HepG2 (cell line): ENCODE data around the gene ZDHHC7. TPM values are rescaled to one million over a fixed set of nuclear protein-coding genes. Genes with fewer than 3 reads are reported as not detected.

Experiments used
- ARHGAP35 ChIP-seq: sonication (generic); formaldehyde crosslinking; IDR thresholded peaks from 2 replicates; pipeline ENCODE4 v1.9.0; 2022; ENCODE audit warnings: mild to moderate bottlenecking, inconsistent platforms, moderate library complexity, missing genetic modification reagents, borderline replicate concordance
- CENPX ChIP-seq: sonication (generic); formaldehyde crosslinking; IDR thresholded peaks from 2 replicates; pipeline ENCODE4 v1.9.0; 2021; ENCODE audit warnings: mild to moderate bottlenecking, missing genetic modification reagents, moderate library complexity
- EP300 ChIP-seq, 3 experiments: sonication (generic) in 1 of 3; formaldehyde crosslinking in 1 of 3; IDR thresholded peaks; 2 replicates each; pipeline versions ENCODE4 v1.5.1 to v1.6.1; 2011 to 2020; ENCODE audit warnings: low read depth in 2 of 3, low read length in 2 of 3, borderline replicate concordance in 1 of 3, improper control_type of control experiment in 1 of 3, mild to moderate bottlenecking in 1 of 3, missing genetic modification reagents in 1 of 3, moderate library complexity in 1 of 3
- HNF1A ChIP-seq, 2 experiments: sonication (generic) in 1 of 2; formaldehyde crosslinking in 1 of 2; IDR thresholded peaks; 2 replicates each; pipeline versions ENCODE4 v1.4.0 to v1.6.1; 2016 to 2020; ENCODE audit warnings: borderline replicate concordance in 1 of 2, low read depth in 1 of 2, mild to moderate bottlenecking in 1 of 2, missing genetic modification reagents in 1 of 2
- HNRNPL ChIP-seq: fragments of 200-400 bp; formaldehyde crosslinking; IDR thresholded peaks from 2 replicates; pipeline ENCODE4 v1.6.1; 2017; ENCODE audit warnings: mild to moderate bottlenecking, low read depth, low read length
- NAIF1 ChIP-seq: sonication (generic); formaldehyde crosslinking; IDR thresholded peaks from 2 replicates; pipeline ENCODE4 v1.5.0; 2020; ENCODE audit warnings: mild to moderate bottlenecking, missing genetic modification reagents, borderline replicate concordance
- NBN ChIP-seq: fragments of 450-650 bp; conservative IDR thresholded peaks from 2 replicates; pipeline ENCODE4 v1.6.1; 2017
- PRMT3 ChIP-seq: sonication (generic); formaldehyde crosslinking; IDR thresholded peaks from 2 replicates; pipeline ENCODE4 v1.8.1; 2022; ENCODE audit warnings: low read depth, mild to moderate bottlenecking, moderate library complexity, missing genetic modification reagents, borderline replicate concordance
- SIX4 ChIP-seq: sonication (generic); formaldehyde crosslinking; IDR thresholded peaks from 2 replicates; pipeline ENCODE4 v1.4.0; 2020; ENCODE audit warnings: missing genetic modification reagents
- XRCC5 ChIP-seq: fragments of 200-400 bp; formaldehyde crosslinking; optimal IDR thresholded peaks from 2 replicates; pipeline ENCODE3; 2017; ENCODE audit warnings: mild to moderate bottlenecking, low read length
- ZFP36L1 ChIP-seq: sonication (generic); formaldehyde crosslinking; IDR thresholded peaks from 2 replicates; pipeline ENCODE4 v1.8.0; 2022; ENCODE audit warnings: mild to moderate bottlenecking, missing genetic modification reagents, moderate library complexity
- ZMYM3 ChIP-seq: sonication (generic); formaldehyde crosslinking; IDR thresholded peaks from 2 replicates; pipeline ENCODE4 v1.5.1; 2020; ENCODE audit warnings: mild to moderate bottlenecking, missing genetic modification reagents
- ZNF124 ChIP-seq: sonication (generic); formaldehyde crosslinking; IDR thresholded peaks from 2 replicates; pipeline ENCODE4 v1.4.0; 2020; ENCODE audit warnings: missing genetic modification reagents
- ZNF318 ChIP-seq: sonication (generic); formaldehyde crosslinking; IDR thresholded peaks from 2 replicates; pipeline ENCODE4 v1.4.0; 2020; ENCODE audit warnings: mild to moderate bottlenecking, missing genetic modification reagents
- ZNF446 ChIP-seq: sonication (generic); formaldehyde crosslinking; IDR thresholded peaks from 2 replicates; pipeline ENCODE4 v1.5.0; 2020; ENCODE audit warnings: mild to moderate bottlenecking, missing genetic modification reagents
- ZNF496 ChIP-seq: sonication (generic); formaldehyde crosslinking; IDR thresholded peaks from 2 replicates; pipeline ENCODE4 v1.8.1; 2023; ENCODE audit warnings: mild to moderate bottlenecking, moderate library complexity, missing genetic modification reagents; ENCODE audit not compliant: insufficient replicate concordance
- ZNF605 ChIP-seq: sonication (generic); formaldehyde crosslinking; IDR thresholded peaks from 2 replicates; pipeline ENCODE4 v1.8.0; 2022; ENCODE audit warnings: mild to moderate bottlenecking, missing genetic modification reagents
- polyA plus RNA-seq, 8 experiments: library from polyadenylated mRNA; depleted of rRNA in 3 of 8; stranded (reverse) in 7 of 8; unstranded in 1 of 8; fragments of >200 nt; fragmentation: Illumina TruSeq in 4 of 8; extraction: Trizol in 4 of 8; gene quantifications; 2 replicates each; pipeline versions ENCODE4 v1.2.1 to v1.2.3, GENCODE V29; 2011 to 2016; ENCODE audit warnings: low read depth in 4 of 8, missing spikeins in 1 of 8, mixed read lengths in 1 of 8; ENCODE audit not compliant: insufficient read depth in 1 of 8
- total RNA-seq, 5 experiments: library from RNA; depleted of rRNA; stranded (reverse); fragments of >200 nt; fragmentation: Illumina TruSeq; extraction: Trizol; gene quantifications; 2 replicates each; pipeline ENCODE4 v1.2.3, GENCODE V29; 2016; ENCODE audit warnings: low read depth in 1 of 5

The ZDHHC7 gene
- total and polyA plus RNA-seq, 2 of the 13 experiments (the other 11 are each of a cell fraction or from before 2014, with no cell fraction given) = 46.8 to 67.6 TPM

DNA sequence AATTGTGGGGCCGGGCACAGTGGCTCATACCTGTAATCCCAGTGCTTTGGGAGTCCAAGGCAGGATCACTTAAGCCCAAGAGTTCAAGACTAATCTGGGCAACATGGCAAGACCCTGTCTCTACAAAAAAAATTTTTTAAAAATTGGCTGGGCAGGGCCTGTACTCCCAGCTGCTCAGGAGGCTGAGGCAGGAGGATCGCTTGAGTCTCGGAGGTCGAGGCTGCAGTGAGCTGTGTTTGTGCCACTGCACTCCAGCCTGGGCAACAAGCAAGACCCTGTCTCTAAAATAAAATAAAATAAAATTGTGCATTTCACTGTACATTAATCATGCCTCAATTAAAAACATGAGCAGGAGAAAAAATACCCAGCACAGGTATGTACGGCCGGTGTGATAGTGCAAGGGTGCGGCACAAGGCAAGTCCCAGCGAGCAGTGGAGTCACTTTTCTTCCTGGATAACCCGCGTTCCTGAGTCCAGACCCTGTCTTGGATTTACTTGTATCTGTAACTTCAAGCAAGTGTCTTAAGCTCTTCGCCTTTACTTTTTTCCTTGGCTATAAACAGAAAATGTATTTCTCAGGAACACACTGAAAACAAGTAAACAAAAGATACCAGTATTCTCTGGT lies 11.4 kb downstream of the ZDHHC7 start (continued):
- TF ChIP-seq ZNF605 (CRISPR knock-in tag) (no peak), ARHGAP35 (no peak), NAIF1 (CRISPR knock-in tag) (0 out of 2 replicates have a peak, but pooled peaks have one; percentile 3), ZNF124 (CRISPR knock-in tag) (no peak), HNRNPL (no peak), HNF1A (IDR thresholded peaks at IDR 0.05; ENCODE audit: low read depth) (no peak), HNF1A (CRISPR knock-in tag; IDR thresholded peaks at IDR 0.05; ENCODE audit: borderline replicate concordance) (no peak), PRMT3 (CRISPR knock-in tag) (no peak), ZMYM3 (CRISPR knock-in tag) (peak; percentile 52), XRCC5 (no peak), SIX4 (CRISPR knock-in tag) (no peak), CENPX (CRISPR knock-in tag) (no peak), ZNF318 (CRISPR knock-in tag) (no peak), ZNF446 (CRISPR knock-in tag) (no peak), EP300 (IDR thresholded peaks at IDR 0.05; ENCODE audit: low read depth in 2 of 2, low read length in 2 of 2) (no peak), EP300 (CRISPR knock-in tag; IDR thresholded peaks at IDR 0.05; ENCODE audit: borderline replicate concordance) (no peak), ZNF496 (CRISPR knock-in tag) (no peak), ZFP36L1 (CRISPR knock-in tag) (peak; percentile 13; the same call in 1 of the 2 replicates), NBN (no peak)
